ENCODE data around the gene OLFML3.

DNA sequence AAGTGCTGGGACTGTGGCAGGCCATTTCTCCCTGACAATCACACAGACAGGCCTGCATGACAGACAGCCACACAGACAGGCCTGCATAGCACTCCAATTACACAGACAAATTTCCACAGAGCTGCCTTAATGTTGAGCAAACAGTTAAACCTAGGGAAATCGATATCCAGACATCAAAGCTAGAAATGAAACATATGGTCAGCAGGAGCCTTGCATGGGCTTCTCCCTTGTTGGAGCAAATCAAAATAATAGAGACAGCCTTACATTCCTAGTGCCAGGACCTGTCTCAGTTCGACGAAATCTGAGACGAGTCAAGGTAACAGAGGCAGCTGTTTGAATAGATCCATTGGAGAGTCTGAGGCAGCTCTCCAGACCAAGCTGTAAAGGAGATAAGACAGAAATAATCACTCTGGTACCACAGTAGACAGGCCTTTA, 42.4 kb downstream of the OLFML3 start:
- TF ChIP-seq, protein P1, sequence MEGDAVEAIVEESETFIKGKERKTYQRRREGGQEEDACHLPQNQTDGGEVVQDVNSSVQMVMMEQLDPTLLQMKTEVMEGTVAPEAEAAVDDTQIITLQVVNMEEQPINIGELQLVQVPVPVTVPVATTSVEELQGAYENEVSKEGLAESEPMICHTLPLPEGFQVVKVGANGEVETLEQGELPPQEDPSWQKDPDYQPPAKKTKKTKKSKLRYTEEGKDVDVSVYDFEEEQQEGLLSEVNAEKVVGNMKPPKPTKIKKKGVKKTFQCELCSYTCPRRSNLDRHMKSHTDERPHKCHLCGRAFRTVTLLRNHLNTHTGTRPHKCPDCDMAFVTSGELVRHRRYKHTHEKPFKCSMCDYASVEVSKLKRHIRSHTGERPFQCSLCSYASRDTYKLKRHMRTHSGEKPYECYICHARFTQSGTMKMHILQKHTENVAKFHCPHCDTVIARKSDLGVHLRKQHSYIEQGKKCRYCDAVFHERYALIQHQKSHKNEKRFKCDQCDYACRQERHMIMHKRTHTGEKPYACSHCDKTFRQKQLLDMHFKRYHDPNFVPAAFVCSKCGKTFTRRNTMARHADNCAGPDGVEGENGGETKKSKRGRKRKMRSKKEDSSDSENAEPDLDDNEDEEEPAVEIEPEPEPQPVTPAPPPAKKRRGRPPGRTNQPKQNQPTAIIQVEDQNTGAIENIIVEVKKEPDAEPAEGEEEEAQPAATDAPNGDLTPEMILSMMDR (IDR thresholded peaks at IDR 0.05), result no peak
- no peak for TF ChIP-seq POLR2A (IDR thresholded peaks at IDR 0.05)

Measured in Peyer's patch (tissue), 4 donors.